ENCODE measurements around the gene PLAC8L1. TPM values are rescaled to one million over a fixed set of nuclear protein-coding genes. Genes with fewer than 3 reads are reported as not detected.
"Not testable (repeated sequence)": the region's sequence is repeated elsewhere in the genome, so short reads cannot be mapped to it uniquely, and the experiment has no call there.

The PLAC8L1 gene
- total RNA-seq, 1 donor from 2014 or later: not detected

DNA sequence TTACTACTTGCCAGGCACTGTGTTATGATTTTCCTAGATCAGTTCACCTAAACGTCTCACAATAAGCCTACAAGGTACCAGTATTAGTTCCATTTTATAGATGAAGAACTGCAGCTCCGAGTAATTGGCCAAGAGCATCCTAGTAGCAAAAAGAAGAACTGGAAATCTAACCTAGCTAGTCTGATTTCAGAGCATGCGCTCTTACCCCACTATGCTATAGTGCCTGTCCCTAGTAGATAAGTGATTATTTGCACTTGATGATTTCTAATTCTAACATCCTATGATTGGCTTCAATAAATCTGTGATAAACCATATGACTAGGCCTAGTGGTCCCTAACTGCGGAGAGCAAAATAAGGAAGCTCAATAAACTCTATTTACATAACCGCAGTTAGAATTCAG, 7.1 kb upstream of the PLAC8L1 start:
- H3K4me3 ChIP-seq (ENCODE audit: low read length in 3 of 3): no peak overlapping the region
- no peaks in the 10 kb centered on the region for H3K4me1 ChIP-seq (ENCODE audit: control insufficient read depth in 3 of 3, insufficient read depth in 3 of 3, low read length in 3 of 3)
- H3K36me3 ChIP-seq (ENCODE audit: control insufficient read depth in 3 of 3, insufficient read depth in 3 of 3, low read length in 3 of 3): peaks cover 7 to 20% (median 19%) of the 10 kb centered on the region in 3 donors
- no peaks in the 10 kb centered on the region for H3K27me3 ChIP-seq (ENCODE audit: control insufficient read depth in 3 of 3, insufficient read depth in 3 of 3, low read length in 3 of 3)
- no peak overlapping the region for H3K27ac ChIP-seq (ENCODE audit: low read depth, low read length)
- no peak overlapping the region for H3K9ac ChIP-seq (ENCODE audit: low read depth in 1 of 3, low read length in 3 of 3)
- H3K9me3 ChIP-seq (ENCODE audit: control insufficient read depth in 3 of 3, low read length in 3 of 3): no peaks in the 10 kb centered on the region

DNA sequence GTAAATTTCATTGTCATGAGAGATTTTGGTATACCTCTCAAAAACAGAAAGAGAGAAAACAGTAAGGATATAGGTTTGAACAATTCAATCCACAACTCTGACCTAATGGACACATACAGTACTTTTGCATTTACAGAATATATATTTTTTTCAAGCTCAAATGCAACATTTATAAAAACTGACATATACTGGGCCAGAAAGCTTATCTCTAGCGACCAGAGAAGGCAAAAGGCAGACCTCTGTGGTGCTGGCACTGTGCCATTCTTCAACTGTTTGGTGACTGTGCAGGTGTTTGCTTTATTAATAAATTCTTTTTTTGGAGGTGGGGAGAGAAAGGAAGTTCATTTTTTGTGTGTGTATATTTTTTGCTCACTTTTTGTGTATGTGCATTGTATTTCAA, 6.0 kb upstream of the PLAC8L1 start:
- H3K27me3 ChIP-seq (ENCODE audit: control insufficient read depth in 3 of 3, insufficient read depth in 3 of 3, low read length in 3 of 3): no peaks in the 10 kb centered on the region
- no peaks in the 10 kb centered on the region for H3K4me1 ChIP-seq (ENCODE audit: control insufficient read depth in 3 of 3, insufficient read depth in 3 of 3, low read length in 3 of 3)
- H3K9me3 ChIP-seq (ENCODE audit: control insufficient read depth in 3 of 3, low read length in 3 of 3): no peaks in the 10 kb centered on the region
- H3K36me3 ChIP-seq (ENCODE audit: control insufficient read depth in 3 of 3, insufficient read depth in 3 of 3, low read length in 3 of 3): peaks cover 7 to 20% (median 19%) of the 10 kb centered on the region in 3 donors
- H3K27ac ChIP-seq (ENCODE audit: low read depth, low read length): no peak overlapping the region
- H3K4me3 ChIP-seq (ENCODE audit: low read length in 3 of 3): no peak overlapping the region
- no peak overlapping the region for H3K9ac ChIP-seq (ENCODE audit: low read depth in 1 of 3, low read length in 3 of 3)

DNA sequence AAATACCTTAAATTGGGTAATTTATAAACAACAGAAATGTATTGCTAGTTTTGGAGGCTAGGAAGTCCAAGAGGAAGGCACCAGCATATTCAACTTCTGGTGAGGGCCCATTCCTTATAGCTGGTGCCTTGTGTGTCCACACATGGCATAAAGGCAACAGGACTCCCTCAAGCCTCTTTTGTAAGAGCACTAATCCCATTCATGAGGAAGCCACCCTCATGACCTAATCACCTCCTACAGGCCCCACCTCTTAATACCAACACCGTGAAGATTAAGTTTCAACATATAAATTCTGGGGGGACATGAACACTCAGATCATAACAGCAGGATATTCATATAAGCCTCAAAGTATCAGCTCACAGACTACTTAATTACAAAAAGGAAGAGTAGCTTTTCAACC, 4.0 kb upstream of the PLAC8L1 start:
- peaks cover 7 to 12% (median 10%) of the 10 kb centered on the region in 3 donors for H3K36me3 ChIP-seq (ENCODE audit: control insufficient read depth in 3 of 3, insufficient read depth in 3 of 3, low read length in 3 of 3)
- no peak overlapping the region for H3K4me3 ChIP-seq (ENCODE audit: low read length in 3 of 3)
- no peaks in the 10 kb centered on the region for H3K4me1 ChIP-seq (ENCODE audit: control insufficient read depth in 3 of 3, insufficient read depth in 3 of 3, low read length in 3 of 3)
- H3K9me3 ChIP-seq (ENCODE audit: control insufficient read depth in 3 of 3, low read length in 3 of 3): no peaks in the 10 kb centered on the region
- H3K9ac ChIP-seq (ENCODE audit: low read depth in 1 of 3, low read length in 3 of 3): no peak overlapping the region
- H3K27me3 ChIP-seq (ENCODE audit: control insufficient read depth in 3 of 3, insufficient read depth in 3 of 3, low read length in 3 of 3): no peaks in the 10 kb centered on the region
- H3K27ac ChIP-seq (ENCODE audit: low read depth, low read length): no peak overlapping the region

DNA sequence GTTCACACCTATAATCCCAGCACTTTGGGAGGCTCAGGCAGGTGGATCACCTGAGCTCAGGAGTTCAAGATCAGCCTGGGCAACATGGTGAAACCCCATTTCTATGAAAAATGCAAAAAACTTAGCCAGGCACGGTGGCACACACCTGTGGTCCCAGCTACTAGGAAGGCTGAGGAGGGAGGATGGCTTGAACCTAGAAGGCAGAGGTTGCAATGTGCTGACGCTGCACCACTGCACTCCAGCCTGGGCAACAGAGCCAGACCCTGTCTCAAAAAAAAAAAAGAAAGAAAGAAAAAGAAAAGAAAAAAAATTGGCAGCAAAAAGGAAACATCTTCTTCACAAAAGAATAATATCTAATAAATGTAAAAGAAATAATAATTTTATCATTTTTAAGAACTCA, 3.5 kb upstream of the PLAC8L1 start:
- H3K27ac ChIP-seq (ENCODE audit: low read depth, low read length); H3K9ac ChIP-seq (ENCODE audit: low read depth in 1 of 3, low read length in 3 of 3); H3K9me3 ChIP-seq (ENCODE audit: control insufficient read depth in 3 of 3, low read length in 3 of 3); H3K4me1 ChIP-seq (ENCODE audit: control insufficient read depth in 3 of 3, insufficient read depth in 3 of 3, low read length in 3 of 3); H3K4me3 ChIP-seq (ENCODE audit: low read length in 3 of 3); H3K27me3 ChIP-seq (ENCODE audit: control insufficient read depth in 3 of 3, insufficient read depth in 3 of 3, low read length in 3 of 3): not testable (repeated sequence)
- H3K36me3 ChIP-seq (ENCODE audit: control insufficient read depth in 3 of 3, insufficient read depth in 3 of 3, low read length in 3 of 3): peaks cover 4 to 10% (median 10%) of the 10 kb centered on the region in 3 donors

DNA sequence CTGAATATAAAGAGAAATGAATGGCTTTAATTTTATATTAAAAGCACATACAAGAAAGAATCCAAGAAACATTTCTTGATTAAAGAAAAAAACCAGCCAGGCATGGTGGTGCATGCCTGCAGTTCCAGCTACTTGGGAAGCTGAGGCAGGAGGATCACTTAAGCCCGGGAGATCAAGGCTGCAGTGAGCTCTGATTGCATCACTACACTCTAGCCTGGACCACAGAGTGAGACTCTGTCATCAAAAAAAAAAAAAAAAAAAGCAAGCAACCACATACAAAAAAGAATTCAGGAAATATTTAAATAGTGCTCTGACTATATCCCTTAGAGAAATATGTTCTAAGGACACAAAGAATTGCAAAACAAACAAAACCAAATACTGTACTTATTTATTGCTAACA, 2.5 kb upstream of the PLAC8L1 start:
- Histone ChIP-seq H3K27me3 (ENCODE audit: control insufficient read depth in 3 of 3, insufficient read depth in 3 of 3, low read length in 3 of 3) (no peaks in the 10 kb centered on the region), H3K27ac (ENCODE audit: low read depth, low read length) (no peak overlapping the region), H3K9me3 (ENCODE audit: control insufficient read depth in 3 of 3, low read length in 3 of 3) (no peaks in the 10 kb centered on the region), H3K4me1 (ENCODE audit: control insufficient read depth in 3 of 3, insufficient read depth in 3 of 3, low read length in 3 of 3) (no peaks in the 10 kb centered on the region), H3K9ac (ENCODE audit: low read depth in 1 of 3, low read length in 3 of 3) (no peak overlapping the region), H3K4me3 (ENCODE audit: low read length in 3 of 3) (no peak overlapping the region), H3K36me3 (ENCODE audit: control insufficient read depth in 3 of 3, insufficient read depth in 3 of 3, low read length in 3 of 3) (peaks cover 4 to 6% (median 6%) of the 10 kb centered on the region in 3 donors)

DNA sequence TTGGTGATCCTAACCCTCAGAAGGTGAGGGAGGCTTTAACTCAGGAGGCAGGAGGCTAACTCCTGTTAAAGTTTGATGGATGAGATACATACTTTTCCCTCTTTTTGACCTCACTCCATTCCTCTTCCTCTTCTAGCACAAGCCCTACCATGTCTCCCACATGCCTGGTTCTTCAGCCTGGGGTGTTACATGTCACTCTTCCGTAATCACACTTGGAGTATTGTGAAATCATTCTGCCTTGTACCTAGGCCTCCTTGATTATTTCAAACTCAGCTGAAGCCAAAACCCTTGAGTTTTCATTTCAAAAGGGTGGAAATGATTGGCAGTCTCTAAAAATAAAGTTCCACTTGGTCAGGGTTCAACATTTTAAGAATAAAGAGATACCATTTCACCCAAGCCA, 1.8 kb downstream of the PLAC8L1 start:
- Histone ChIP-seq H3K9me3 (ENCODE audit: control insufficient read depth in 3 of 3, low read length in 3 of 3) (no peaks in the 10 kb centered on the region), H3K27me3 (ENCODE audit: control insufficient read depth in 3 of 3, insufficient read depth in 3 of 3, low read length in 3 of 3) (no peaks in the 10 kb centered on the region), H3K36me3 (ENCODE audit: control insufficient read depth in 3 of 3, insufficient read depth in 3 of 3, low read length in 3 of 3) (no peaks in the 10 kb centered on the region), H3K27ac (ENCODE audit: low read depth, low read length) (no peak overlapping the region), H3K4me1 (ENCODE audit: control insufficient read depth in 3 of 3, insufficient read depth in 3 of 3, low read length in 3 of 3) (no peaks in the 10 kb centered on the region), H3K4me3 (ENCODE audit: low read length in 3 of 3) (no peak overlapping the region), H3K9ac (ENCODE audit: low read depth in 1 of 3, low read length in 3 of 3) (no peak overlapping the region)

DNA sequence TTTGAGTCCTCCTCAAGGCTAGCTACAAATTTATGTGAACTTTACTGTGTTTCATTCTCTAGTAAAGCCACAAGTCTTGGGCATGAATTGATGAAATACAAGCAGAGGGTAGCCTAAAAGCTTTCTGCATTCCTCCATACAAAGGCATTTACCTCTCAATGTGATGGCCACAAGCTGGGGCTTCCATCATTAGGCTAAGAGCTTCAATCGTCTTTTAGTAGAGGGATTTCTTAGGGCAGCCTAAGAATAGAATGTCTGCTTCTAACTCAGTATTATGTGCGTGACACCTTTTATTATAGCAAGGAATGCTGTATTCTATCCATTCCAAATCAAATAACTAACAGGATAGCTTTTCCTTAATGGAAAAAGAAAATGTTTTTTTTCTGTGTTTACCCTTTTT, 3.7 kb downstream of the PLAC8L1 start:
- H3K4me1 ChIP-seq (ENCODE audit: control insufficient read depth in 3 of 3, insufficient read depth in 3 of 3, low read length in 3 of 3): no peaks in the 10 kb centered on the region
- H3K4me3 ChIP-seq (ENCODE audit: low read length in 3 of 3): no peak overlapping the region
- no peaks in the 10 kb centered on the region for H3K36me3 ChIP-seq (ENCODE audit: control insufficient read depth in 3 of 3, insufficient read depth in 3 of 3, low read length in 3 of 3)
- H3K27me3 ChIP-seq (ENCODE audit: control insufficient read depth in 3 of 3, insufficient read depth in 3 of 3, low read length in 3 of 3): no peaks in the 10 kb centered on the region
- H3K9me3 ChIP-seq (ENCODE audit: control insufficient read depth in 3 of 3, low read length in 3 of 3): no peaks in the 10 kb centered on the region
- H3K9ac ChIP-seq (ENCODE audit: low read depth in 1 of 3, low read length in 3 of 3): no peak overlapping the region
- no peak overlapping the region for H3K27ac ChIP-seq (ENCODE audit: low read depth, low read length)

DNA sequence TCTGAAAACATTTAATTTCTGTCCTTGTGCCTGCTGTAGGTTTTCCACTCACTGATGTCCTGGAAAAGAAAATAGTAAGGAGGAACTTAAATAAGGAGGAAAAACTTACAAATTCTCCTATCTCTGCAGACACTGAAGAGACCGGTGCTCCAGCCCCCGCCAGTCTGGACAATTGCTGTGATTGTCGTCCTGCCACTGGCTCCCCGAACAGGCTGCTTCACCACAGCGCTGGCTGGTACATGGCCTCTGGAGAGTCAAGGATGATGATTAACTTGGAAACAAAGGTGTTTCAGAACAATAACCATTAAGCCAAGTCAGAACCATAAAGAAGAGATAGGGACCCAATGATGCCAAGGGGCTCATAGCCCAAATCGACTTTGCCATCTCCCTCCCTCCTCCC, 7.3 kb downstream of the PLAC8L1 start:
- no peaks in the 10 kb centered on the region for H3K9me3 ChIP-seq (ENCODE audit: control insufficient read depth in 3 of 3, low read length in 3 of 3)
- H3K4me1 ChIP-seq (ENCODE audit: control insufficient read depth in 3 of 3, insufficient read depth in 3 of 3, low read length in 3 of 3): no peaks in the 10 kb centered on the region
- H3K27ac ChIP-seq (ENCODE audit: low read depth, low read length): no peak overlapping the region
- H3K4me3 ChIP-seq (ENCODE audit: low read length in 3 of 3): no peak overlapping the region
- no peaks in the 10 kb centered on the region for H3K27me3 ChIP-seq (ENCODE audit: control insufficient read depth in 3 of 3, insufficient read depth in 3 of 3, low read length in 3 of 3)
- H3K36me3 ChIP-seq (ENCODE audit: control insufficient read depth in 3 of 3, insufficient read depth in 3 of 3, low read length in 3 of 3): no peaks in the 10 kb centered on the region
- H3K9ac ChIP-seq (ENCODE audit: low read depth in 1 of 3, low read length in 3 of 3): no peak overlapping the region

DNA sequence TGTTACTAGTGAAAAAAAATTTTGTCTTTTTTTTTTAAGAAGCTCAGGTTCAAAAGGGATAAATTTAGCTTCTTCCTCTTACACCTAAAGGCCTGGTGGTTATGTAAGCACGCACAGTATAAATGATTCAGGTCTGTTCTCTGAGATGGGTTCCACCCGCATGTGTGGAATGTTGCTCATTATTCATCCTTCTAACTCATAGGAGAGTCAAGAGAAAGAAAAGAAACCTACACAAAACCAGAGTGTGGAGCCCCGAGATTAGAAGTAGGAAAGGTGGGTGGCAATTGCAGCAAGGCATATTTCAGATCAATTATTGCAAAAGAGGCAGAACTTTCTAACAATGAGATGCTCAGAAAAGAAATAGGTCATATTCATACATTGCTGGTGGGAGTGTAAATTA, 13.5 kb downstream of the PLAC8L1 start:
- Histone ChIP-seq H3K27me3 (ENCODE audit: control insufficient read depth in 3 of 3, insufficient read depth in 3 of 3, low read length in 3 of 3) (no peaks in the 10 kb centered on the region), H3K9me3 (ENCODE audit: control insufficient read depth in 3 of 3, low read length in 3 of 3) (no peaks in the 10 kb centered on the region), H3K36me3 (ENCODE audit: control insufficient read depth in 3 of 3, insufficient read depth in 3 of 3, low read length in 3 of 3) (no peaks in the 10 kb centered on the region), H3K9ac (ENCODE audit: low read depth in 1 of 3, low read length in 3 of 3) (no peak overlapping the region), H3K4me3 (ENCODE audit: low read length in 3 of 3) (no peak overlapping the region), H3K4me1 (ENCODE audit: control insufficient read depth in 3 of 3, insufficient read depth in 3 of 3, low read length in 3 of 3) (no peaks in the 10 kb centered on the region), H3K27ac (ENCODE audit: low read depth, low read length) (no peak overlapping the region)

DNA sequence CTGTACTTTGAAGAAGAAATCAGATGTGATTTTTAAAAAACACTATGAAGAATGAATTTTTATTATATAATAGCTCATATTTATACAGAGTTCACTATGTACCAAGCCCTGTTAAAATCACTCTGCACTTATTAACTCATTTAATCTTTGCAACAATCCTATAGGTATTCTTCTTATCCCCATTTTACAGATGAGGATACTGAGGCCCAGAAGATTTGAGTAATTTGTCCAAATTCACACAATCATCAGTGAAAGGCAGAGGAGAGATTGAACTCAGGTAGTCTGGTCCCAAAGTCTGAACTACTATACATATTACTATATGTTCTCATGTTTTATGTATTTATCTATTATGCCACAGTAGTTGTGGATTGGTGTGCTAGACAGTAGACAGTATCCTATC, 16.1 kb downstream of the PLAC8L1 start:
- Histone ChIP-seq H3K4me1 (ENCODE audit: control insufficient read depth in 3 of 3, insufficient read depth in 3 of 3, low read length in 3 of 3) (no peaks in the 10 kb centered on the region), H3K9ac (ENCODE audit: low read depth in 1 of 3, low read length in 3 of 3) (no peak overlapping the region), H3K4me3 (ENCODE audit: low read length in 3 of 3) (no peak overlapping the region), H3K27me3 (ENCODE audit: control insufficient read depth in 3 of 3, insufficient read depth in 3 of 3, low read length in 3 of 3) (no peaks in the 10 kb centered on the region), H3K9me3 (ENCODE audit: control insufficient read depth in 3 of 3, low read length in 3 of 3) (no peaks in the 10 kb centered on the region), H3K27ac (ENCODE audit: low read depth, low read length) (no peak overlapping the region), H3K36me3 (ENCODE audit: control insufficient read depth in 3 of 3, insufficient read depth in 3 of 3, low read length in 3 of 3) (no peaks in the 10 kb centered on the region)

DNA sequence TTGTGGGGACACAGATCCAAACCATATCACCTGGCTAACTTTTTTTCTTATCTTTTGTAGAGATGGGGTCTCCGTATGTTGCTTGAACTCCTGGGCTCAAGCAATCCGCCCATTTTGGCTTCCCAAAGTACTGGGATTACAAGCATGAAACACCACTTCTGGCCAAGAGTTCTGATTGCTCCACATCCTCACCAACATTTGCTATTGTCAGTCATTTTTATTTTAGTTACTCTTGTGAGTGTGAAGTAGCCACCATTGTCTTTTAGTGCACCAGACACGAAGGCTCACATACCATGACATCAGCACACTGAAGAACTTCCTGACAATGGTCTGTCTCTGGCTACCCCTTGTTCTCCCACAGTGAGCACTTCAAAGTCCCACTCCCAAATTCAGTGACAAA, 17.3 kb downstream of the PLAC8L1 start:
- Histone ChIP-seq H3K27ac (ENCODE audit: low read depth, low read length) (no peak overlapping the region), H3K9me3 (ENCODE audit: control insufficient read depth in 3 of 3, low read length in 3 of 3) (no peaks in the 10 kb centered on the region), H3K27me3 (ENCODE audit: control insufficient read depth in 3 of 3, insufficient read depth in 3 of 3, low read length in 3 of 3) (no peaks in the 10 kb centered on the region), H3K9ac (ENCODE audit: low read depth in 1 of 3, low read length in 3 of 3) (no peak overlapping the region), H3K4me3 (ENCODE audit: low read length in 3 of 3) (no peak overlapping the region), H3K36me3 (ENCODE audit: control insufficient read depth in 3 of 3, insufficient read depth in 3 of 3, low read length in 3 of 3) (no peaks in the 10 kb centered on the region), H3K4me1 (ENCODE audit: control insufficient read depth in 3 of 3, insufficient read depth in 3 of 3, low read length in 3 of 3) (no peaks in the 10 kb centered on the region)
